ENCODE data around the gene PPP4R1.

- TF ChIP-seq, protein P1, sequence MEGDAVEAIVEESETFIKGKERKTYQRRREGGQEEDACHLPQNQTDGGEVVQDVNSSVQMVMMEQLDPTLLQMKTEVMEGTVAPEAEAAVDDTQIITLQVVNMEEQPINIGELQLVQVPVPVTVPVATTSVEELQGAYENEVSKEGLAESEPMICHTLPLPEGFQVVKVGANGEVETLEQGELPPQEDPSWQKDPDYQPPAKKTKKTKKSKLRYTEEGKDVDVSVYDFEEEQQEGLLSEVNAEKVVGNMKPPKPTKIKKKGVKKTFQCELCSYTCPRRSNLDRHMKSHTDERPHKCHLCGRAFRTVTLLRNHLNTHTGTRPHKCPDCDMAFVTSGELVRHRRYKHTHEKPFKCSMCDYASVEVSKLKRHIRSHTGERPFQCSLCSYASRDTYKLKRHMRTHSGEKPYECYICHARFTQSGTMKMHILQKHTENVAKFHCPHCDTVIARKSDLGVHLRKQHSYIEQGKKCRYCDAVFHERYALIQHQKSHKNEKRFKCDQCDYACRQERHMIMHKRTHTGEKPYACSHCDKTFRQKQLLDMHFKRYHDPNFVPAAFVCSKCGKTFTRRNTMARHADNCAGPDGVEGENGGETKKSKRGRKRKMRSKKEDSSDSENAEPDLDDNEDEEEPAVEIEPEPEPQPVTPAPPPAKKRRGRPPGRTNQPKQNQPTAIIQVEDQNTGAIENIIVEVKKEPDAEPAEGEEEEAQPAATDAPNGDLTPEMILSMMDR (IDR thresholded peaks at IDR 0.05): no peak
- no peak for TF ChIP-seq POLR2A (IDR thresholded peaks at IDR 0.05)
Observed at GRCh38 chr18:9526458-9526857, 87.9 kb downstream of the PPP4R1 start.
